ENCODE measurements around the gene KCNN3.

GRCh38 chr1:154876842-154877369, 6.8 kb upstream of the KCNN3 start:
- TF ChIP-seq POLR2AphosphoS5 (IDR thresholded peaks at IDR 0.05; ENCODE audit: low read depth, low read length) = no peak
- no peak for TF ChIP-seq TAF1 (IDR thresholded peaks at IDR 0.05; ENCODE audit: borderline replicate concordance, low read depth, low read length)
- TF ChIP-seq POLR2A (IDR thresholded peaks at IDR 0.05; ENCODE audit: low read depth, low read length) = no peak
